ENCODE data around the gene AKAP5. TPM values are rescaled to one million over a fixed set of nuclear protein-coding genes. Genes with fewer than 3 reads are reported as not detected.

Gene AKAP5
- total and polyA plus RNA-seq, 9 of the 15 experiments (the other 6 are each of a cell fraction or from before 2014, with no cell fraction given), result 0.06 to 0.94 (median 0.34) TPM

GRCh38 chr14:64503434-64504309 lies 38.4 kb downstream of the AKAP5 start, which contains the start of gene ZBTB25 (continued):
- TF ChIP-seq NCOA2 (IDR thresholded peaks at IDR 0.05; ENCODE audit: partially characterized antibody in 2 of 2), result no peak
- no peak for TF ChIP-seq CHAMP1 (IDR thresholded peaks at IDR 0.05)
- TF ChIP-seq HINFP (tag; conservative IDR thresholded peaks at IDR 0.05; ENCODE audit: low read depth), result no peak
- no peak for TF ChIP-seq ZNF253 (CRISPR knock-in tag; conservative IDR thresholded peaks at IDR 0.05)
- TF ChIP-seq CREB3 (tag; conservative IDR thresholded peaks at IDR 0.05; ENCODE audit: low read depth), result no peak
- TF ChIP-seq BCL6 (CRISPR knock-in tag; IDR thresholded peaks at IDR 0.05), result no peak
- peak; percentile 83 for TF ChIP-seq RBFOX2 (IDR thresholded peaks at IDR 0.05; ENCODE audit: low read depth, low read length)
- peak; percentile 53; the same call in 1 of the 2 replicates for TF ChIP-seq MGA (IDR thresholded peaks at IDR 0.05)

Measured in K562 (cell line).